Loucy (cell line): Measurements from ENCODE around the gene COQ2.

ENCODE experiments used
- CTCF ChIP-seq: fragments of 200-600 bp; sonication (generic); conservative IDR thresholded peaks from 2 replicates; pipeline ENCODE4 v1.5.1; 2014; ENCODE audit warnings: mild to moderate bottlenecking, antibody characterized with exemption, low read length
- EZH2phosphoT487 ChIP-seq: fragments of 200-600 bp; IDR thresholded peaks from 2 replicates; pipeline ENCODE4 v1.6.1; 2018; ENCODE audit warnings: antibody characterized with exemption, mild to moderate bottlenecking, moderate library complexity, borderline replicate concordance

GRCh38 chr4:83326546-83326945 is 41.9 kb upstream of the COQ2 start:
- TF ChIP-seq CTCF (no peak), EZH2phosphoT487 (no peak)
